ENCODE measurements around the gene DMXL1.

DNA sequence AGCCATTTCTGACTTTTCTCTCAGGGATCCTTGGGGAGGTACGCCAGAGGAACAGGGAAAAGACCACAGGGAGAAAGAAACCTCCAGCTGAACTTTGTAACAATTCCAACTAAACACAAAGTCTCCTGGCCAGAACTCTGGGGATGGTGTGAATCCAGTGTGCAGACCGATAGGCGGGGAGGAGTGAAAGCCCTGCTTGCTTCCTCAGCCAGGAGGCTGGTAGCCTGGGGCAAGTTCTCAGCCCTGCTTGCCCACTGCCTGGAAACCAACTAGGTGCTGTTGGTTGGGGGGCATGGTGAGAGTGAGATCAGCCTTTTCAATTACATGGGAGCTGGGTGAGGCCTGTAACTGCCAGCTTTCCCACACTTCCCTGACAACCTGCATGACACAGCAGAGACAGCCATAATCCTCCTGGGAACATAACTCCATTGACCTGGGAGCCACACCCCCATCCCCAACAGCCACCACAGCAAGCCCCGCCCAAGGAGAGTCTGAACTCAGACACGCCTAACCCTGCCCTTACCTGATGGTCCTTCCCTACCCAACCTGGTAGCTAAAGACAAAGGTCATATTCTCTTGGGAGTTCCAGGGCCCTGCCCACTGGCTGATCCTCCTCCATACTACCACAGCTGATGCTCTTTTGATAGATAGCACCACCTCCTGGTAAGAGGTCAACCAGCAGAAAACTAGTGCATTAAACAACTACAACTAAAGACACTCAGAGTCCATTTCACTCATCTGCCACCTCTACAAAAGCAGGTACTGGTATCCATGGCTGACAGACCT, 184.9 kb downstream of the DMXL1 start:
- TF ChIP-seq, protein P1, sequence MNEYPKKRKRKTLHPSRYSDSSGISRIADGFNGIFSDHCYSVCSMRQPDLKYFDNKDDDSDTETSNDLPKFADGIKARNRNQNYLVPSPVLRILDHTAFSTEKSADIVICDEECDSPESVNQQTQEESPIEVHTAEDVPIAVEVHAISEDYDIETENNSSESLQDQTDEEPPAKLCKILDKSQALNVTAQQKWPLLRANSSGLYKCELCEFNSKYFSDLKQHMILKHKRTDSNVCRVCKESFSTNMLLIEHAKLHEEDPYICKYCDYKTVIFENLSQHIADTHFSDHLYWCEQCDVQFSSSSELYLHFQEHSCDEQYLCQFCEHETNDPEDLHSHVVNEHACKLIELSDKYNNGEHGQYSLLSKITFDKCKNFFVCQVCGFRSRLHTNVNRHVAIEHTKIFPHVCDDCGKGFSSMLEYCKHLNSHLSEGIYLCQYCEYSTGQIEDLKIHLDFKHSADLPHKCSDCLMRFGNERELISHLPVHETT (tag by site-specific recombination; IDR thresholded peaks at IDR 0.05) = no peak
- TF ChIP-seq ZBTB8A (tag by site-specific recombination; IDR thresholded peaks at IDR 0.05) (no peak), ZNF510 (tag by site-specific recombination; IDR thresholded peaks at IDR 0.05; ENCODE audit: insufficient replicate concordance) (no peak)

All from HEK293 (cell line).